Vagina (tissue), 2 donors: Measurements from ENCODE around the gene KIAA1755.

Experiments used
- POLR2A ChIP-seq, 2 donors: fragments of 450-650 bp; IDR thresholded peaks; one replicate each; pipeline ENCODE4 v1.6.1; 2017; ENCODE audit warnings: antibody characterized with exemption in 2 of 2, mild to moderate bottlenecking in 2 of 2, moderate library complexity in 2 of 2
- POLR2AphosphoS5 ChIP-seq, 2 donors: sonication (generic); formaldehyde crosslinking; IDR thresholded peaks; one replicate each; pipeline ENCODE4 v1.9.0; 2017; ENCODE audit warnings: antibody characterized with exemption in 2 of 2, mild to moderate bottlenecking in 2 of 2, low read depth in 1 of 2; ENCODE audit not compliant: insufficient read depth in 1 of 2
- TF ChIP-seq, protein P1 (sequence below), 3 experiments: fragments of 450-650 bp in 2 of 3; fragments of 200-600 bp in 1 of 3; sonication (generic) in 1 of 3; IDR thresholded peaks; one replicate each; pipeline ENCODE4 v1.5.1; 2017 to 2019; ENCODE audit warnings: antibody characterized with exemption in 3 of 3, mild to moderate bottlenecking in 2 of 3, moderate library complexity in 2 of 3

- TF ChIP-seq, protein P1, sequence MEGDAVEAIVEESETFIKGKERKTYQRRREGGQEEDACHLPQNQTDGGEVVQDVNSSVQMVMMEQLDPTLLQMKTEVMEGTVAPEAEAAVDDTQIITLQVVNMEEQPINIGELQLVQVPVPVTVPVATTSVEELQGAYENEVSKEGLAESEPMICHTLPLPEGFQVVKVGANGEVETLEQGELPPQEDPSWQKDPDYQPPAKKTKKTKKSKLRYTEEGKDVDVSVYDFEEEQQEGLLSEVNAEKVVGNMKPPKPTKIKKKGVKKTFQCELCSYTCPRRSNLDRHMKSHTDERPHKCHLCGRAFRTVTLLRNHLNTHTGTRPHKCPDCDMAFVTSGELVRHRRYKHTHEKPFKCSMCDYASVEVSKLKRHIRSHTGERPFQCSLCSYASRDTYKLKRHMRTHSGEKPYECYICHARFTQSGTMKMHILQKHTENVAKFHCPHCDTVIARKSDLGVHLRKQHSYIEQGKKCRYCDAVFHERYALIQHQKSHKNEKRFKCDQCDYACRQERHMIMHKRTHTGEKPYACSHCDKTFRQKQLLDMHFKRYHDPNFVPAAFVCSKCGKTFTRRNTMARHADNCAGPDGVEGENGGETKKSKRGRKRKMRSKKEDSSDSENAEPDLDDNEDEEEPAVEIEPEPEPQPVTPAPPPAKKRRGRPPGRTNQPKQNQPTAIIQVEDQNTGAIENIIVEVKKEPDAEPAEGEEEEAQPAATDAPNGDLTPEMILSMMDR (IDR thresholded peaks at IDR 0.05): no peak
- TF ChIP-seq POLR2AphosphoS5 (IDR thresholded peaks at IDR 0.05; ENCODE audit: insufficient read depth in 1 of 2, low read depth in 1 of 2): no peak
- no peak for TF ChIP-seq POLR2A (IDR thresholded peaks at IDR 0.05)
Measured at GRCh38 chr20:38172408-38172807, 88.1 kb downstream of the KIAA1755 start.
